Caco-2 (cell line): ENCODE measurements around the gene SEMA6D. TPM values are rescaled to one million over a fixed set of nuclear protein-coding genes. Genes with fewer than 3 reads are reported as not detected.

ENCODE experiments used
- BruUV-seq: library from RNA; stranded (reverse); fragments of 400-500 nt; replicated peaks from 2 replicates; lab custom pipeline; 2021; lab: Mats Ljungman, UMichigan
- CTCF ChIA-PET: fragments of 300-600 bp; sonication (Branson Sonifier 250); formaldehyde crosslinking; loops from one replicate; lab custom pipeline; 2022; ENCODE audit warnings: antibody characterized with exemption; lab: Charles Lee
- POLR2A ChIA-PET: fragments of 300-600 bp; sonication (Branson Sonifier 250); formaldehyde crosslinking; loops from one replicate; lab custom pipeline; 2022; ENCODE audit warnings: antibody characterized with exemption; lab: Charles Lee
- DNase-seq, 2 experiments: peaks; one replicate each; pipeline versions ENCODE4 v3.0.0 to v3.0.0-alpha.2; 2020 to 2022
- H3K27me3 ChIP-seq: replicated peaks from 2 replicates; pipeline ENCODE4 v1.6.0; 2011; ENCODE audit warnings: low read length; ENCODE audit not compliant: control insufficient read depth, insufficient read depth
- H3K36me3 ChIP-seq: 2 replicates; pipeline ENCODE4 v1.5.1; 2011; ENCODE audit warnings: low read length; ENCODE audit not compliant: control insufficient read depth, insufficient read depth
- H3K4me1 ChIP-seq: fragments of 250-450 bp; sonication (Bioruptor Pico); 2 replicates; pipeline ENCODE4 v1.5.1; 2020; ENCODE audit warnings: mild to moderate bottlenecking
- H3K4me3 ChIP-seq: 2 replicates; pipeline ENCODE4 v1.5.1; 2011; ENCODE audit warnings: low read depth, mild to moderate bottlenecking, control low read depth, low read length
- H3K9me3 ChIP-seq: fragments of 250-450 bp; sonication (Bioruptor Pico); 2 replicates; pipeline ENCODE4 v1.5.1; 2020; ENCODE audit warnings: mild to moderate bottlenecking, moderate library complexity
- H3K27ac Mint-ChIP-seq: one replicate; pipeline ENCODE4 v1.8.0; 2022; ENCODE audit warnings: mixed read lengths; ENCODE audit not compliant: unreplicated experiment
- H3K27me3 Mint-ChIP-seq: one replicate; pipeline ENCODE4 v1.8.0; 2022; ENCODE audit warnings: mixed read lengths; ENCODE audit not compliant: insufficient read depth, unreplicated experiment
- H3K36me3 Mint-ChIP-seq: one replicate; pipeline ENCODE4 v1.8.0; 2022; ENCODE audit warnings: mild to moderate bottlenecking, mixed read lengths; ENCODE audit not compliant: insufficient read depth, unreplicated experiment
- H3K4me1 Mint-ChIP-seq: one replicate; pipeline ENCODE4 v1.8.0; 2022; ENCODE audit warnings: low read depth, mixed read lengths; ENCODE audit not compliant: unreplicated experiment
- H3K4me3 Mint-ChIP-seq: one replicate; pipeline ENCODE4 v1.8.0; 2022; ENCODE audit warnings: mild to moderate bottlenecking, moderate library complexity, mixed read lengths; ENCODE audit not compliant: unreplicated experiment
- H3K9me3 Mint-ChIP-seq: one replicate; pipeline ENCODE4 v1.8.0; 2022; ENCODE audit warnings: mixed read lengths; ENCODE audit not compliant: unreplicated experiment
- CTCF ChIP-seq, 2 experiments: fragments of 200-600 bp in 1 of 2; IDR thresholded peaks; 1 replicate in 1 of 2; 2 replicates in 1 of 2; pipeline versions ENCODE4 v1.5.1 to v1.8.0; 2011 to 2022; ENCODE audit warnings: antibody characterized with exemption in 1 of 2, control low read depth in 1 of 2, inconsistent platforms in 1 of 2, low read depth in 1 of 2, low read length in 1 of 2, mild to moderate bottlenecking in 1 of 2, moderate library complexity in 1 of 2; ENCODE audit not compliant: insufficient read depth in 1 of 2, severe bottlenecking in 1 of 2, unreplicated experiment in 1 of 2
- intact Hi-C: fragments of 100-400 bp; cut with micrococcal nuclease; formaldehyde crosslinking; loops from one replicate; pipeline ENCODE4 v1.10.0; 2022; ENCODE audit not compliant: unreplicated experiment
- total RNA-seq: library from RNA; stranded (reverse); gene quantifications from 2 replicates; pipeline ENCODE4 v1.2.3, GENCODE V29; 2022

The SEMA6D gene
- total RNA-seq, 1 experiment from 2014 or later: 0.18 TPM

DNA sequence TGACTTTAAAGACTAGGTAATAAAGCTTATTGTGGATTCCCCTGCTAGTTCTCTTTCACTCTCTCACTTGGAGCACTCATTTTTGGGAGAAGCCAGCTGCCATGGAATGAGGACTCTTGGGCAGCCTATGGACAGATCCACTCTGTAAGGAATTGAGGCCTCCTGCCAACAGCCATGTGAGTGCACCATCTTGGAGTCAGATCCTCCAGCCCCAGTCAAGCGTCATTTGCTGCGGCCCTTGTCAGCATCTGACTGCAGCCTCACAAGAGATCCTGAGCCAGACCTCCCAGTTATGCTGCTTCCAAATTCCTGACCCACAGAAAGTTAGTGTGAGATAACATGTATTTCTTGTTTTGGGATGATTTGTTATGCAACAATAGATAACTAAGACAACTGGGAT is 101.9 kb downstream of the SEMA6D start:
- Mint-ChIP-seq H3K9me3 (no peaks in the 10 kb centered on the region), H3K27ac (no peak overlapping the region), H3K4me1 (no peaks in the 10 kb centered on the region), H3K4me3 (no peak overlapping the region), H3K27me3 (peaks cover 11% of the 10 kb centered on the region), H3K36me3 (no peaks in the 10 kb centered on the region)
- DNase-seq: no peak
- TF ChIP-seq CTCF (IDR thresholded peaks at IDR 0.05; ENCODE audit: insufficient read depth in 1 of 2, low read depth in 1 of 2, low read length in 1 of 2, severe bottlenecking in 1 of 2, unreplicated experiment in 1 of 2): no peak
- ChIA-PET POLR2A (no interaction called here), CTCF (no interaction called here)
- H3K36me3 ChIP-seq: no peaks in the 10 kb centered on the region
- no peak overlapping the region for H3K4me3 ChIP-seq
- no TSS peak for BruUV-seq
- intact Hi-C loops: no loop called here
- H3K27me3 ChIP-seq: no peaks in the 10 kb centered on the region
- no peaks in the 10 kb centered on the region for H3K9me3 ChIP-seq
- H3K4me1 ChIP-seq: no peaks in the 10 kb centered on the region

DNA sequence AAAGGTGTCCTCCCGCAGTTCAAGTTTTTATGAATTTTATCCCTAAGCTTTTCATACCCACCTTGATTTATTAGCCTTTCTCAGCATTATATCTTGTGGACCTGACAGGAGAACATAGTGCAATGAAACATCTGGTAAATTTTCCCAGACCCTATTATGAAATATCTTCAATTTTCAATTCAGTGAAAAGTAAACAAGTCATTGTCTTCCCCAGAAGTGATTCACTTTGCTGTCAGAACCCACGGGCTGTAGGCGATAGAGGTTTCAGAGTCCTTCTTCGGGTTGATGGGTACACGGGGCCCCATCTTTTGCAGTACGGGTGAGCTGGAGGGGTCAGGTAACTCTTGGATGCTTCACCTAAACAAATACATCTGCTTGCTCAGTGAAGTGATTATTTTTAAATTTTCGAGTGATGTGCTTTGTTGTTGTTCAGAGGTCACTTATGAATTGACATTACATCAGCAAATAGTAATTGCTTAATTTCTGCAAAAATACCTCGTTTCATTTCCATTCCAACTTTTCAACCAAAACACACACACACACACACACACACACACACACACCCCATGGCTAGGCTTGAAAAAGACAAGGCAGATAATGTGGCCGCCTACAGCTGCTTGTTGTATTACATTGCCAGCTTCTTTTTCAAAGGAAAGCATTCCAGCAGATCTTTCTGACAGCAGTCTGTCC is 102.9 kb downstream of the SEMA6D start:
- no peak overlapping the region for H3K4me3 Mint-ChIP-seq
- no TSS peak for BruUV-seq
- Histone ChIP-seq H3K9me3 (no peaks in the 10 kb centered on the region), H3K4me1 (no peaks in the 10 kb centered on the region), H3K36me3 (no peaks in the 10 kb centered on the region), H3K4me3 (no peak overlapping the region), H3K27me3 (no peaks in the 10 kb centered on the region)
- intact Hi-C loops: no loop called here
- no peak for TF ChIP-seq CTCF (IDR thresholded peaks at IDR 0.05; ENCODE audit: insufficient read depth in 1 of 2, low read depth in 1 of 2, low read length in 1 of 2, severe bottlenecking in 1 of 2, unreplicated experiment in 1 of 2)
- H3K4me1 Mint-ChIP-seq: no peaks in the 10 kb centered on the region
- no peaks in the 10 kb centered on the region for H3K9me3 Mint-ChIP-seq
- no peak for DNase-seq
- H3K27me3 Mint-ChIP-seq: peaks cover 13% of the 10 kb centered on the region
- no peak overlapping the region for H3K27ac Mint-ChIP-seq
- CTCF ChIA-PET: no interaction called here
- POLR2A ChIA-PET: no interaction called here
- H3K36me3 Mint-ChIP-seq: no peaks in the 10 kb centered on the region

- Mint-ChIP-seq H3K27me3 (peaks cover 18% of the 10 kb centered on the region), H3K27ac (no peak overlapping the region), H3K9me3 (no peaks in the 10 kb centered on the region), H3K36me3 (no peaks in the 10 kb centered on the region), H3K4me1 (no peaks in the 10 kb centered on the region), H3K4me3 (no peak overlapping the region)
- Histone ChIP-seq H3K4me3 (no peak overlapping the region), H3K4me1 (no peaks in the 10 kb centered on the region), H3K27me3 (no peaks in the 10 kb centered on the region), H3K36me3 (no peaks in the 10 kb centered on the region), H3K9me3 (no peaks in the 10 kb centered on the region)
- ChIA-PET POLR2A (no interaction called here), CTCF (no interaction called here)
- intact Hi-C loops: no loop called here
- no peak for DNase-seq
- TF ChIP-seq CTCF (IDR thresholded peaks at IDR 0.05; ENCODE audit: insufficient read depth in 1 of 2, low read depth in 1 of 2, low read length in 1 of 2, severe bottlenecking in 1 of 2, unreplicated experiment in 1 of 2): no peak
- no TSS peak for BruUV-seq
Observed at GRCh38 chr15:47820747-47821319, 103.5 kb downstream of the SEMA6D start.
